SJSA1 (cell line): ENCODE results near the gene CRYGN. TPM values are rescaled to one million over a fixed set of nuclear protein-coding genes. Genes with fewer than 3 reads are reported as not detected.

Experiments
- DNase-seq, 2 experiments: peaks; one replicate each; pipeline ENCODE4 v3.0.0-alpha.2; 2015 to 2020; ENCODE audit warnings: low spot score in 2 of 2, low read depth in 1 of 2
- H3K27ac ChIP-seq: fragments of 250-450 bp; sonication (Bioruptor Pico); 2 replicates; pipeline ENCODE4 v1.5.1; 2020; ENCODE audit warnings: mild to moderate bottlenecking, moderate library complexity
- H3K27me3 ChIP-seq: fragments of 250-450 bp; sonication (Bioruptor Pico); replicated peaks from 2 replicates; pipeline ENCODE4 v1.5.1; 2020; ENCODE audit warnings: mild to moderate bottlenecking, moderate library complexity
- H3K36me3 ChIP-seq: fragments of 250-450 bp; sonication (Bioruptor Pico); 2 replicates; pipeline ENCODE4 v1.5.1; 2020; ENCODE audit warnings: mild to moderate bottlenecking
- H3K4me1 ChIP-seq: fragments of 250-450 bp; sonication (Bioruptor Pico); replicated peaks from 2 replicates; pipeline ENCODE4 v1.6.1; 2021; ENCODE audit warnings: mild to moderate bottlenecking
- H3K4me3 ChIP-seq: fragments of 250-450 bp; sonication (Bioruptor Pico); 2 replicates; pipeline ENCODE4 v1.5.1; 2020; ENCODE audit warnings: mild to moderate bottlenecking
- H3K9me3 ChIP-seq: fragments of 250-450 bp; sonication (Bioruptor Pico); replicated peaks from 2 replicates; pipeline ENCODE4 v1.5.1; 2020; ENCODE audit warnings: mild to moderate bottlenecking
- total RNA-seq: library from RNA; depleted of rRNA; stranded (reverse); fragments of >200 nt; shearing (Covaris generic); gene quantifications from 2 replicates; pipeline ENCODE4 v1.2.3, GENCODE V29; 2014

Gene CRYGN
- total RNA-seq, 1 experiment from 2014 or later, result not detected

GRCh38 chr7:151454305-151454704 is 14.4 kb upstream of the CRYGN start:
- Histone ChIP-seq H3K4me3 (no peak overlapping the region), H3K27ac (no peak overlapping the region), H3K4me1 (peaks cover 5% of the 10 kb centered on the region), H3K9me3 (no peaks in the 10 kb centered on the region), H3K27me3 (no peaks in the 10 kb centered on the region), H3K36me3 (no peaks in the 10 kb centered on the region)
- no peak for DNase-seq

GRCh38 chr7:151453326-151453791 is 13.4 kb upstream of the CRYGN start:
- Histone ChIP-seq H3K4me1 (peaks cover 5% of the 10 kb centered on the region; the same call in 1 of the 2 replicates), H3K36me3 (no peaks in the 10 kb centered on the region), H3K27me3 (no peaks in the 10 kb centered on the region), H3K4me3 (no peak overlapping the region), H3K27ac (no peak overlapping the region), H3K9me3 (no peaks in the 10 kb centered on the region)
- DNase-seq, result no peak

- Histone ChIP-seq H3K36me3 (no peaks in the 10 kb centered on the region), H3K9me3 (no peaks in the 10 kb centered on the region), H3K27me3 (no peaks in the 10 kb centered on the region), H3K4me3 (no peak overlapping the region), H3K4me1 (peaks cover 8% of the 10 kb centered on the region; the same call in 1 of the 2 replicates), H3K27ac (no peak overlapping the region)
- DNase-seq, result no peak
Measured at GRCh38 chr7:151452680-151453325, 12.9 kb upstream of the CRYGN start.

- no peaks in the 10 kb centered on the region for H3K36me3 ChIP-seq
- no peak overlapping the region for H3K4me3 ChIP-seq
- peaks cover 8% of the 10 kb centered on the region; the same call in 1 of the 2 replicates for H3K4me1 ChIP-seq
- DNase-seq, result no peak
- H3K27me3 ChIP-seq, result no peaks in the 10 kb centered on the region
- no peaks in the 10 kb centered on the region for H3K9me3 ChIP-seq
- no peak overlapping the region for H3K27ac ChIP-seq
Measured at GRCh38 chr7:151451626-151452571, 12.0 kb upstream of the CRYGN start.

- Histone ChIP-seq H3K36me3 (no peaks in the 10 kb centered on the region), H3K4me1 (peaks cover 8% of the 10 kb centered on the region; the same call in 1 of the 2 replicates), H3K9me3 (no peaks in the 10 kb centered on the region), H3K27me3 (no peaks in the 10 kb centered on the region), H3K27ac (no peak overlapping the region), H3K4me3 (no peak overlapping the region)
- DNase-seq, result no peak
Measured at GRCh38 chr7:151451156-151451555, 11.2 kb upstream of the CRYGN start.

- Histone ChIP-seq H3K27me3 (no peaks in the 10 kb centered on the region), H3K27ac (no peak overlapping the region), H3K4me1 (peaks cover 8% of the 10 kb centered on the region; the same call in 1 of the 2 replicates), H3K36me3 (no peaks in the 10 kb centered on the region), H3K9me3 (no peaks in the 10 kb centered on the region), H3K4me3 (no peak overlapping the region)
- DNase-seq, result no peak
Measured at GRCh38 chr7:151449990-151450389, 10.0 kb upstream of the CRYGN start.

GRCh38 chr7:151448261-151449252 is 8.6 kb upstream of the CRYGN start:
- Histone ChIP-seq H3K4me1 (peaks cover 8% of the 10 kb centered on the region; the same call in 1 of the 2 replicates), H3K9me3 (no peaks in the 10 kb centered on the region), H3K36me3 (no peaks in the 10 kb centered on the region), H3K4me3 (peak overlapping the region; percentile 32), H3K27me3 (no peaks in the 10 kb centered on the region), H3K27ac (no peak overlapping the region)
- DNase-seq, result peak; percentile 56 to 69

GRCh38 chr7:151447901-151448260 is 7.9 kb upstream of the CRYGN start:
- Histone ChIP-seq H3K27ac (no peak overlapping the region), H3K9me3 (no peaks in the 10 kb centered on the region), H3K4me3 (no peak overlapping the region), H3K36me3 (no peaks in the 10 kb centered on the region), H3K4me1 (peaks cover 8% of the 10 kb centered on the region; the same call in 1 of the 2 replicates), H3K27me3 (no peaks in the 10 kb centered on the region)
- DNase-seq, result no peak

- H3K27ac ChIP-seq, result no peak overlapping the region
- DNase-seq, result no peak
- no peaks in the 10 kb centered on the region for H3K9me3 ChIP-seq
- no peaks in the 10 kb centered on the region for H3K36me3 ChIP-seq
- H3K27me3 ChIP-seq, result no peaks in the 10 kb centered on the region
- H3K4me1 ChIP-seq, result peaks cover 8% of the 10 kb centered on the region; the same call in 1 of the 2 replicates
- H3K4me3 ChIP-seq, result no peak overlapping the region
Measured at GRCh38 chr7:151447312-151447711, 7.4 kb upstream of the CRYGN start.

GRCh38 chr7:151446412-151446811 is 6.5 kb upstream of the CRYGN start:
- Histone ChIP-seq H3K9me3 (no peaks in the 10 kb centered on the region), H3K4me3 (no peak overlapping the region), H3K36me3 (no peaks in the 10 kb centered on the region), H3K27ac (no peak overlapping the region), H3K27me3 (no peaks in the 10 kb centered on the region), H3K4me1 (peaks cover 8% of the 10 kb centered on the region; the same call in 1 of the 2 replicates)
- DNase-seq, result no peak

- DNase-seq, result no peak
Measured at GRCh38 chr7:151444632-151445031, 4.7 kb upstream of the CRYGN start.

GRCh38 chr7:151442776-151443496 is 3.0 kb upstream of the CRYGN start:
- Histone ChIP-seq H3K27me3 (no peaks in the 10 kb centered on the region), H3K27ac (no peak overlapping the region), H3K4me1 (no peaks in the 10 kb centered on the region), H3K36me3 (no peaks in the 10 kb centered on the region), H3K9me3 (no peaks in the 10 kb centered on the region), H3K4me3 (no peak overlapping the region)
- DNase-seq, result no peak

More at GRCh38 chr7:151444632-151445031, 4.7 kb upstream of the CRYGN start:
- Histone ChIP-seq H3K36me3 (no peaks in the 10 kb centered on the region), H3K4me1 (peaks cover 8% of the 10 kb centered on the region; the same call in 1 of the 2 replicates), H3K4me3 (no peak overlapping the region), H3K27ac (no peak overlapping the region), H3K27me3 (no peaks in the 10 kb centered on the region), H3K9me3 (no peaks in the 10 kb centered on the region)
